Pancreas (tissue), 10 donors: ENCODE measurements around the gene PAQR5. TPM values are rescaled to one million over a fixed set of nuclear protein-coding genes. Genes with fewer than 3 reads are reported as not detected.
"Not testable (repeated sequence)": the region's sequence is repeated elsewhere in the genome, so short reads cannot be mapped to it uniquely, and the experiment has no call there.

Source experiments
- ATAC-seq, 4 donors: fragments of 200-7000 bp; cut with Tn5 transposase; one replicate each; pipeline versions ENCODE4 v1.8.0 to v1.9.1; 2020; ENCODE audit warnings: mild to moderate bottlenecking in 4 of 4, moderate library complexity in 4 of 4
- DNase-seq, 6 donors: peaks; one replicate each; pipeline ENCODE4 v3.0.0-alpha.2; 2020
- FAIRE-seq: peaks from 2 replicates; lab custom pipeline; 2012; peaks lifted over from hg19 to GRCh38; lab: Jason Lieb, UNC
- H3K27ac ChIP-seq, 4 donors: fragments of 200-600 bp; sonication (generic); 1 replicate in 3 of 4; 2 replicates in 1 of 4; pipeline versions ENCODE4 v1.5.0 to v1.8.0; 2020
- H3K27me3 ChIP-seq, 4 donors: fragments of 200-600 bp; one replicate each; pipeline ENCODE4 v1.8.0; 2021
- H3K36me3 ChIP-seq, 3 donors: fragments of 200-600 bp; sonication (generic) in 1 of 3; one replicate each; pipeline versions ENCODE4 v1.5.0 to v1.8.0; 2020 to 2021
- H3K4me1 ChIP-seq, 3 donors: fragments of 200-600 bp; one replicate each; pipeline ENCODE4 v1.8.0; 2021
- H3K4me3 ChIP-seq, 4 donors: fragments of 200-600 bp; sonication (generic) in 2 of 4; one replicate each; pipeline versions ENCODE4 v1.5.0 to v1.8.0; 2020 to 2021
- H3K9me3 ChIP-seq, 4 donors: fragments of 200-600 bp; one replicate each; pipeline ENCODE4 v1.8.0; 2021
- CTCF ChIP-seq, 4 donors: fragments of 200-600 bp; sonication (generic) in 3 of 4; IDR thresholded peaks; one replicate each; pipeline versions ENCODE4 v1.5.0 to v1.8.0; 2021; ENCODE audit warnings: antibody characterized with exemption in 4 of 4
- WGBS, 2 donors: extraction: QIAGEN DNeasy Blood & Tissue Kit; methylation state at CpG; one replicate each; pipeline ENCODE4 v1.1.7; 2013; 5-methylcytosine and 5-hydroxymethylcytosine counted together
- intact Hi-C, 3 donors: fragments of 100-400 bp; cut with DNase I; formaldehyde crosslinking; loops; one replicate each; pipeline versions ENCODE4 v1.11.1 to v1.14.2; 2022
- polyA plus RNA-seq, 2 donors: library from polyadenylated mRNA; stranded (reverse); fragments of 200-250 nt; gene quantifications; one replicate each; pipeline ENCODE4 v1.2.3, GENCODE V29; 2013
- total RNA-seq, 6 donors: library from RNA; stranded (reverse); fragmentation: NEBNext Ultra II Directional in 4 of 6; extraction: Animal tissue kit (Norgen Biotek cat#: 25700) in 4 of 6; gene quantifications; one replicate each; pipeline versions ENCODE4 v1.2.1 to v1.2.4, GENCODE V29; 2021 to 2023
- donor health status: healthy with polysubstance abuse.
- donor health status: DM: no; HTN: no; CAD: no; lungs with moderate emphysema.
- donor health status: DM: no; HTN: no; CAD: no.
- donor health status: control.
- donor health status: control.
- donor health status: Bipolar disorder and iron deficiency.
- donor health status: DM: yes; HTN: yes; CAD: no.
- donor health status: DM: no; HTN: no; CAD: no.
- donor health status: DM: no; HTN: no; CAD: no.
- donor health status: DM: yes; HTN: yes; CAD: no.

Gene PAQR5
- total and polyA plus RNA-seq, 8 donors, result 5.2 to 9.4 (median 6.2) TPM

GRCh38 chr15:69298354-69298696, 387 bp upstream of the PAQR5 start:
- FAIRE-seq, result no peak
- Histone ChIP-seq H3K9me3 (no peaks in the 10 kb centered on the region), H3K27ac (peak overlapping the region; percentile 42 to 63 (median 50)), H3K36me3 (no peaks in the 10 kb centered on the region), H3K27me3 (no peaks in the 10 kb centered on the region), H3K4me1 (peaks cover 0 to 7% (median 0%) of the 10 kb centered on the region in 3 donors), H3K4me3 (peak overlapping the region in 3 of 4 donors; percentile 48 to 71 (median 54))
- ATAC-seq, result peak in 3 of 4 donors; percentile 11 to 21 (median 15)
- 58 to 59% methylated on average over 14 to 15 of the region's 15 CpGs for WGBS, 2 donors
- intact Hi-C loops, result no loop called here
- TF ChIP-seq CTCF (IDR thresholded peaks at IDR 0.05), result no peak
- DNase-seq, result peak in 2 of 6 donors; percentile 23 to 49

DNA sequence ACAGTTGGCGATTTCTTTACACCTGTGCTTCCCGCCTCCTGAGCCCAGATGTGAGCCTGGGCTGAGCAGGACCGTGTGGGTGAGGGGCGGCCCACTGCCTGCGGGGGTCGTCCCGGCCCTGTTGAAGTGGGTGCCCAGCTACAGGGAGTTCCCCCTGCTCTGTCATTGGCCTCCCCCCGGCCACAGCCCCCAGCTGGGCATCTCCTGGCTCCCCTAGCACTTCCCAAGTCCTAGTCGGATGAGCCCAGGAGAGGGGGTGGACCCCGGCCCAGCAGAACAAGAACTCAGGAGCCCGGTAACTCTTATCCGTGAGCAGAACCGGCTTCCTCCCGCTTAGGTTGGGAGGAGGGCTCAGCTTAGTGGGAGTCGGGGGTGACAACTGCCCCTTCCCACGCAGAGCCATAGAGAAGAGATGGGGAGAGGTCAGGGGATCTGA, 757 bp downstream of the PAQR5 start:
- Histone ChIP-seq H3K4me1 (peaks cover 0 to 7% (median 0%) of the 10 kb centered on the region in 3 donors), H3K27ac (peak overlapping the region; percentile 22 to 55 (median 44)), H3K27me3 (no peaks in the 10 kb centered on the region), H3K4me3 (peak overlapping the region; percentile 48 to 71 (median 56)), H3K9me3 (no peaks in the 10 kb centered on the region), H3K36me3 (no peaks in the 10 kb centered on the region)
- ATAC-seq (peak; percentile 4 to 9 (median 6)), FAIRE-seq (no peak), DNase-seq (peak in 1 of 6 donors; percentile 56)
- no peak for TF ChIP-seq CTCF (IDR thresholded peaks at IDR 0.05)
- intact Hi-C loops, result no loop called here
- WGBS, 2 donors, result 14% methylated on average over 16 of the region's 16 CpGs

- FAIRE-seq (no peak), DNase-seq (peak in 3 of 6 donors; percentile 43 to 55 (median 51)), ATAC-seq (peak; percentile 46 to 69 (median 59))
- Histone ChIP-seq H3K9me3 (no peaks in the 10 kb centered on the region), H3K27ac (peak overlapping the region in 3 of 4 donors; percentile 44 to 55 (median 44)), H3K36me3 (no peaks in the 10 kb centered on the region), H3K27me3 (no peaks in the 10 kb centered on the region), H3K4me1 (peaks cover 0 to 7% (median 0%) of the 10 kb centered on the region in 3 donors), H3K4me3 (peak overlapping the region in 2 of 4 donors; percentile 54 to 71)
- WGBS, 2 donors, result 22% methylated on average over 9 of the region's 9 CpGs
- TF ChIP-seq CTCF (IDR thresholded peaks at IDR 0.05), result no peak
- intact Hi-C loops, result loop anchor here in 1 of 3 donors (10.0 kb wide), 1 partner anchor 75 kb away; no protein-coding TSS in a partner anchor
Measured at GRCh38 chr15:69299943-69300588, 1.4 kb downstream of the PAQR5 start.

DNA sequence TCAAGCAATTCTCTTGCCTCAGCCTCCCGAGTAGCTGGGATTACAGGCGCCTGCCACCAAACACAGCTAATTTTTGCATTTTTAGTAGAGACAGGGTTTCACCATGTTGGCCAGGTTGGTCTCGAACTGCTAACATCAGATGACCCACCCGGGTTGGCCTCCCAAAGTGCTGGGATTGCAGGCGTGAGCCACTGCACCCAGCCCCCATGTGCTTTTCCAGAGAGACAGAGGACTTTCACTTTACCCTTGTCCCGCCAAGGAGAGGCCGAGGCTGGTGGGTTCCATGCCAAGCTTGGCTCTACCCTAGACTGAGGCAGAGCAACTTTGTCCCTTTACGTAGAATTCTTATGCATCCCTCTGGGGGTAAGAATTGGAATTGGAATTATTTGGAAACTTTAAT, 2.4 kb downstream of the PAQR5 start:
- H3K27me3 ChIP-seq, FAIRE-seq, H3K9me3 ChIP-seq, H3K4me3 ChIP-seq, H3K4me1 ChIP-seq, H3K36me3 ChIP-seq, ATAC-seq: not testable (repeated sequence)
- 75 to 82% methylated on average over 8 of the region's 8 CpGs for WGBS, 2 donors
- peak overlapping the region in 1 of 4 donors; percentile 9 for H3K27ac ChIP-seq
- intact Hi-C loops, result loop anchor here in 1 of 3 donors (10.0 kb wide), 1 partner anchor 74 kb away; no protein-coding TSS in a partner anchor
- peak in 1 of 6 donors; percentile 33 for DNase-seq

GRCh38 chr15:69302087-69302486, 3.4 kb downstream of the PAQR5 start:
- not testable (repeated sequence) for H3K27ac ChIP-seq, H3K4me1 ChIP-seq, H3K4me3 ChIP-seq, H3K27me3 ChIP-seq, FAIRE-seq, H3K36me3 ChIP-seq, H3K9me3 ChIP-seq, ATAC-seq
- peak in 1 of 6 donors; percentile 14 for DNase-seq
- intact Hi-C loops, result loop anchor here in 1 of 3 donors (10.0 kb wide), 1 partner anchor 73 kb away; no protein-coding TSS in a partner anchor
- 86 to 91% methylated on average over 6 of the region's 6 CpGs for WGBS, 2 donors

- WGBS, 2 donors, result 63 to 82% methylated on average over 3 of the region's 3 CpGs
- H3K4me3 ChIP-seq, result no peak overlapping the region
Measured at GRCh38 chr15:69302929-69303328, 4.2 kb downstream of the PAQR5 start.

More at GRCh38 chr15:69302929-69303328, 4.2 kb downstream of the PAQR5 start:
- no peak for FAIRE-seq
- no peaks in the 10 kb centered on the region for H3K27me3 ChIP-seq
- H3K36me3 ChIP-seq, result no peaks in the 10 kb centered on the region
- no peak for DNase-seq
- intact Hi-C loops, result loop anchor here in 1 of 3 donors (10.0 kb wide), 1 partner anchor 72 kb away; no protein-coding TSS in a partner anchor
- peaks cover 0 to 7% (median 0%) of the 10 kb centered on the region in 3 donors for H3K4me1 ChIP-seq
- ATAC-seq, result no peak
- no peak for TF ChIP-seq CTCF (IDR thresholded peaks at IDR 0.05)
- no peaks in the 10 kb centered on the region for H3K9me3 ChIP-seq
- H3K27ac ChIP-seq, result no peak overlapping the region
